MM.1S (cell line): ENCODE data around the gene MTA2.

Experiments
- EZH2 ChIP-seq: fragments of 300-600 bp; sonication (generic); optimal IDR thresholded peaks from 2 replicates; pipeline ENCODE3; 2017; ENCODE audit warnings: low read depth, mild to moderate bottlenecking, antibody characterized with exemption, low read length, mixed read lengths
- EZH2phosphoT487 ChIP-seq: fragments of 300-600 bp; sonication (generic); IDR thresholded peaks from 2 replicates; pipeline ENCODE4 v1.6.1; 2018; ENCODE audit warnings: antibody characterized with exemption, low read length
- TF ChIP-seq, protein P1 (sequence below): fragments of 300-600 bp; sonication (generic); IDR thresholded peaks from 2 replicates; pipeline ENCODE4 v1.5.1; 2016; ENCODE audit warnings: antibody characterized with exemption, low read length, mixed read lengths

DNA sequence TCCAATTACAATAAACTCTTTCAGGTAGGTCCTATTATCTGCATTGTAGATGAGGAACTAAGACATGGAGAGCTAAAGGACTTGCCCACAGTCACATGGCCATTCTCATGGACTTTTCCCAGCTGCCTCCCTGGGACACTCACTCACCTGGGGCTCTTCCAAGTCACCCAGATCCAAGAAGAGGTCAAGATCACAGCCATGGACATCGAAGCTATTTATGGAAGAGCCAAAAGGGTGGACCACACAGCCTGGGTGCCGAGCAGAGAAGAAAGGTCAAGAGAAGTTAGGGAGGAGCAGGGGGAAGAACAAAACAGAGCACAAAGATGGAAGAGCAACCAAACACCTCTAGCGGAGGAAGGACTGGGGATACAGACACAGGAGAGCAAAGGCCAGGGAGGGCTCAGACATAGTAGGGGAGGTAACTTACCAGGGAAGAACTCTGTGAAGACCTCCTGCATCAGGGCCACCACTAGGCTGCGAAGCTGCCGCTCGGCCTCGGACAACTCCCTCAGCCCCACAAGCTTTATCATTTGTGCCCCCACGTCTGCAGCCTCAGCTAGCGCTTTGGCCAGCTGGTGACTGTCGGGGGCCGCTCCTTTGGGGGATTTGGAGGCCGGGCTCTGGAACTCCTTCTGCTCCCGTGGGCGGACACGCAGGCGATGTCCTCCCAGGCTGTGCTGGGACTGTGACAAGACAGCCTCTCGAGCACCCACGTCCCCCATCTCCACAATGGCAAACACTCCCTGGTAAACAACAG, 20.5 kb downstream of the MTA2 start:
- TF ChIP-seq, protein P1, sequence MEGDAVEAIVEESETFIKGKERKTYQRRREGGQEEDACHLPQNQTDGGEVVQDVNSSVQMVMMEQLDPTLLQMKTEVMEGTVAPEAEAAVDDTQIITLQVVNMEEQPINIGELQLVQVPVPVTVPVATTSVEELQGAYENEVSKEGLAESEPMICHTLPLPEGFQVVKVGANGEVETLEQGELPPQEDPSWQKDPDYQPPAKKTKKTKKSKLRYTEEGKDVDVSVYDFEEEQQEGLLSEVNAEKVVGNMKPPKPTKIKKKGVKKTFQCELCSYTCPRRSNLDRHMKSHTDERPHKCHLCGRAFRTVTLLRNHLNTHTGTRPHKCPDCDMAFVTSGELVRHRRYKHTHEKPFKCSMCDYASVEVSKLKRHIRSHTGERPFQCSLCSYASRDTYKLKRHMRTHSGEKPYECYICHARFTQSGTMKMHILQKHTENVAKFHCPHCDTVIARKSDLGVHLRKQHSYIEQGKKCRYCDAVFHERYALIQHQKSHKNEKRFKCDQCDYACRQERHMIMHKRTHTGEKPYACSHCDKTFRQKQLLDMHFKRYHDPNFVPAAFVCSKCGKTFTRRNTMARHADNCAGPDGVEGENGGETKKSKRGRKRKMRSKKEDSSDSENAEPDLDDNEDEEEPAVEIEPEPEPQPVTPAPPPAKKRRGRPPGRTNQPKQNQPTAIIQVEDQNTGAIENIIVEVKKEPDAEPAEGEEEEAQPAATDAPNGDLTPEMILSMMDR = no peak
- TF ChIP-seq EZH2 (no peak), EZH2phosphoT487 (no peak)
